HepG2 (cell line): ENCODE measurements around the gene CCL27. TPM values are rescaled to one million over a fixed set of nuclear protein-coding genes. Genes with fewer than 3 reads are reported as not detected.

ENCODE experiments used
- ATAC-seq: fragments of 200-7000 bp; cut with Tn5 transposase; 3 replicates; pipeline ENCODE4 v1.9.1; 2020; ENCODE audit warnings: mild to moderate bottlenecking, moderate library complexity
- BruUV-seq: library from RNA; stranded (reverse); fragments of 400-500 nt; replicated peaks from 2 replicates; lab custom pipeline; 2021; lab: Mats Ljungman, UMichigan
- CTCF ChIA-PET: fragments of 300-600 bp; formaldehyde crosslinking; extraction: SDS; loops from one replicate; lab custom pipeline; 2021; ENCODE audit warnings: low total read pairs, inconsistent platforms, low intra/inter-chr PET ratio; lab: Yijun Ruan, JAX
- POLR2A ChIA-PET: fragments of 350-600 bp; sonication (Branson Sonifier 250); formaldehyde crosslinking; loops from one replicate; lab custom pipeline; 2020; ENCODE audit warnings: antibody characterized with exemption, inconsistent platforms; lab: Yijun Ruan, JAX
- DNase-seq: peaks from one replicate; pipeline ENCODE4 v3.0.0-alpha.2; 2015; ENCODE audit warnings: low spot score
- FAIRE-seq: peaks from 3 replicates; lab custom pipeline; 2011; peaks lifted over from hg19 to GRCh38; lab: Jason Lieb, UNC
- H2AFZ ChIP-seq: one replicate; pipeline ENCODE4 v1.6.1; 2011; ENCODE audit warnings: low read length, inconsistent platforms
- H3K27ac ChIP-seq: fragments of 300-600 bp; 3 replicates; pipeline ENCODE4 v1.8.0; 2011; ENCODE audit warnings: mixed run types, mild to moderate bottlenecking, mixed read lengths, low read length, inconsistent platforms; ENCODE audit not compliant: insufficient read depth; ENCODE audit errors: extremely low read length
- H3K27me3 ChIP-seq, 2 experiments: fragments of 200-600 bp in 1 of 2; 2 replicates in 1 of 2; 3 replicates in 1 of 2; pipeline versions ENCODE4 v1.6.0 to v1.8.0; 2011; ENCODE audit warnings: low read length in 2 of 2, mild to moderate bottlenecking in 2 of 2, moderate library complexity in 2 of 2, inconsistent platforms in 1 of 2; ENCODE audit not compliant: insufficient read depth in 2 of 2, control insufficient read depth in 1 of 2
- H3K36me3 ChIP-seq, 2 experiments: fragments of 200-600 bp in 1 of 2; replicated peaks in 1 of 2; 2 replicates in 1 of 2; 3 replicates in 1 of 2; pipeline versions ENCODE4 v1.5.1 to v1.8.0; 2011; ENCODE audit warnings: low read length in 2 of 2, inconsistent platforms in 1 of 2; ENCODE audit not compliant: insufficient read depth in 2 of 2, control insufficient read depth in 1 of 2
- H3K4me1 ChIP-seq: 2 replicates; pipeline ENCODE4 v1.5.1; 2012; ENCODE audit warnings: low read length, inconsistent platforms; ENCODE audit not compliant: insufficient read depth
- H3K4me2 ChIP-seq: 2 replicates; pipeline ENCODE4 v1.6.0; 2011; ENCODE audit warnings: low read depth, low read length, inconsistent platforms
- H3K4me3 ChIP-seq, 3 experiments: fragments of 200-600 bp in 1 of 3; sonication (generic), shearing (Covaris generic) in 1 of 3; replicated peaks in 1 of 3; 2 replicates each; pipeline ENCODE4 v1.5.1; 2011 to 2016; ENCODE audit warnings: low read length in 3 of 3, inconsistent platforms in 2 of 3, low read depth in 2 of 3, mild to moderate bottlenecking in 2 of 3, control low read depth in 1 of 3, mixed read lengths in 1 of 3; ENCODE audit not compliant: insufficient read depth in 1 of 3
- H3K79me2 ChIP-seq: one replicate; pipeline ENCODE4 v1.6.1; 2011; ENCODE audit warnings: low read length, inconsistent platforms; ENCODE audit not compliant: insufficient read depth
- H3K9ac ChIP-seq: 2 replicates; pipeline ENCODE4 v1.6.0; 2011; ENCODE audit warnings: mild to moderate bottlenecking, low read depth, low read length, inconsistent platforms; ENCODE audit not compliant: insufficient read depth
- H3K9me3 ChIP-seq: 2 replicates; pipeline ENCODE4 v1.5.1; 2012; ENCODE audit warnings: mild to moderate bottlenecking, low read length
- H4K20me1 ChIP-seq: 2 replicates; pipeline ENCODE4 v1.6.0; 2011; ENCODE audit warnings: inconsistent platforms, mild to moderate bottlenecking, low read length, moderate library complexity; ENCODE audit not compliant: insufficient read depth
- BRD4 ChIP-seq: sonication (generic); formaldehyde crosslinking; IDR thresholded peaks from 2 replicates; pipeline ENCODE4 v1.4.0; 2020; ENCODE audit warnings: missing genetic modification reagents
- MIER3 ChIP-seq: IDR thresholded peaks from 2 replicates; pipeline ENCODE4 v1.6.1; 2016; ENCODE audit warnings: missing compliant biosample characterization, borderline replicate concordance
- SCMH1 ChIP-seq: sonication (generic); formaldehyde crosslinking; IDR thresholded peaks from 2 replicates; pipeline ENCODE4 v1.9.0; 2021; ENCODE audit warnings: missing genetic modification reagents, mild to moderate bottlenecking, borderline replicate concordance
- ZC3H13 ChIP-seq: sonication (generic); formaldehyde crosslinking; IDR thresholded peaks from 2 replicates; pipeline ENCODE4 v1.8.1; 2023; ENCODE audit warnings: mild to moderate bottlenecking, missing genetic modification reagents, moderate library complexity
- ZNF121 ChIP-seq: sonication (generic); formaldehyde crosslinking; IDR thresholded peaks from 2 replicates; pipeline ENCODE4 v1.5.0; 2020; ENCODE audit warnings: mild to moderate bottlenecking, missing genetic modification reagents
- ZNF260 ChIP-seq: sonication (generic); formaldehyde crosslinking; IDR thresholded peaks from 2 replicates; pipeline ENCODE4 v1.4.0; 2020; ENCODE audit warnings: missing genetic modification reagents, low read depth, mild to moderate bottlenecking, borderline replicate concordance
- ZSCAN12 ChIP-seq: sonication (generic); formaldehyde crosslinking; IDR thresholded peaks from 2 replicates; pipeline ENCODE4 v1.9.0; 2021; ENCODE audit warnings: mild to moderate bottlenecking, missing genetic modification reagents
- WGBS: methylation state at CpG from one replicate; pipeline ENCODE4 v1.1.6; 2017; ENCODE audit warnings: low lambda C conversion rate; 5-methylcytosine and 5-hydroxymethylcytosine counted together
- in situ Hi-C: cut with HindIII; loops from 2 replicates; pipeline ENCODE4 v1.10.0; 2017; ENCODE audit warnings: low pct_unique_long_range_greater_than_20kb; ENCODE audit not compliant: extremely low pct_ligation_motif_present
- intact Hi-C: fragments of 100-400 bp; cut with micrococcal nuclease; formaldehyde crosslinking; loops from one replicate; pipeline ENCODE4 v1.10.0; 2022; ENCODE audit not compliant: unreplicated experiment
- polyA plus RNA-seq, 8 experiments: library from polyadenylated mRNA; depleted of rRNA in 3 of 8; stranded (reverse) in 7 of 8; unstranded in 1 of 8; fragments of >200 nt; fragmentation: Illumina TruSeq in 4 of 8; extraction: Trizol in 4 of 8; gene quantifications; 2 replicates each; pipeline versions ENCODE4 v1.2.1 to v1.2.3, GENCODE V29; 2011 to 2016; ENCODE audit warnings: low read depth in 4 of 8, missing spikeins in 1 of 8, mixed read lengths in 1 of 8; ENCODE audit not compliant: insufficient read depth in 1 of 8
- total RNA-seq, 5 experiments: library from RNA; depleted of rRNA; stranded (reverse); fragments of >200 nt; fragmentation: Illumina TruSeq; extraction: Trizol; gene quantifications; 2 replicates each; pipeline ENCODE4 v1.2.3, GENCODE V29; 2016; ENCODE audit warnings: low read depth in 1 of 5
- TF ChIP-seq, protein P1 (sequence below): sonication (generic); formaldehyde crosslinking; IDR thresholded peaks from 2 replicates; pipeline ENCODE4 v1.5.0; 2020; ENCODE audit warnings: missing genetic modification reagents, mild to moderate bottlenecking, borderline replicate concordance
- TF ChIP-seq, protein P2 (sequence below): sonication (generic); formaldehyde crosslinking; conservative IDR thresholded peaks from 2 replicates; pipeline ENCODE4 v1.4.0; 2020; ENCODE audit warnings: missing genetic modification reagents

CCL27 gene
- total and polyA plus RNA-seq, 2 of the 13 experiments (the other 11 are each of a cell fraction or from before 2014, with no cell fraction given) = not detected

DNA sequence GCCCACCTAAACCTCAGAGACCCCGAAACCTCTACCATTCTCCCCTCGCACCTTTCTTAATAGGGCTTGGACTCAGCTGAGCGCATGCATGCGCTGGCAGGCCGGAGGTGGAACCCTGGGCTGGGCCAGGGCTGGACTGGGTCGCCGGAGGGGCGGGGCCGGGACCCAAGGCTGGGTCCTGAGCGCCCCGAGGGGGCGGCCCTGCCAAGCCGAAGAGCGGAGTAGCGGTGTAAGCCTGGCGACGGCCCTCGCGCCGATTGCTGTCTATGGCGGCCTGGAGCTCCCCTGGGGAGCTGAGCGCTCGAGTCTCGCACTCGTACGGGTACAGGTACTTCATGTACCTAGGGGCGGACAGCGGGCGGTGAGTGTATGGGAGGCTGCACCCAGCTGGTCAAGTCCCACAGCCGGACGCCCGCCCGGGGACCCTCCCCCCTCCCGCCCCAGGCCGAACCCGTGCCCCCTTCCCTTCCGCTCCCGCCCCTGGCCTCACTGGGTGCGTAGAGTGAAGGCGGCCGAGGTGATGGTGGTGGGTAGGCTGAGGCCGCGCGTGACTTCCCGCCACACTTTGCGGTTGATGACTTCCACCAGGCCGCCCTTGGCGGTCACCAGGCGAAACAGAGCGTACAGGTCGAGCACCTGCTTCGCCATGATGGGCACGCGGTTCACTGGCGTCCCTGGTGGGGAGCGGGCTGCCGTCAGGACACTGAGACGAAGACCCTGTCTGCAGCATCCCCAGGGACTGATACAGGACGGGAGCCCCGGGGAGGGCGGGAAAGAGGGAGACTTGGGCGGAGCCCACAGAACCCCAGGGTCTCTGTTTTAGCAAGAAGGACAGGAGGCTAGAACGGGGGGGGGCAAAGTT lies 38.9 kb downstream of the CCL27 start:
- no peak overlapping the region for H3K4me3 ChIP-seq
- no peak for FAIRE-seq
- 69% methylated on average over 39 of the region's 63 CpGs for WGBS
- H3K27me3 ChIP-seq = peaks cover 4 to 20% of the 10 kb centered on the region in 2 experiments; a peak in 3 of 5 replicates
- H3K36me3 ChIP-seq = no peaks in the 10 kb centered on the region
- POLR2A ChIA-PET = no interaction called here
- H3K9me3 ChIP-seq = no peaks in the 10 kb centered on the region
- in situ Hi-C loops = no loop called here
- DNase-seq = no peak
- intact Hi-C loops = no loop called here
- no peak for ATAC-seq
- H4K20me1 ChIP-seq = no peaks in the 10 kb centered on the region
- no peak overlapping the region for H2AFZ ChIP-seq
- TF ChIP-seq ZC3H13 (CRISPR knock-in tag) (no peak), ZNF260 (CRISPR knock-in tag) (no peak), ZSCAN12 (CRISPR knock-in tag) (no peak), SCMH1 (CRISPR knock-in tag) (no peak), ZNF121 (CRISPR knock-in tag) (no peak), MIER3 (CRISPR knock-in tag) (no peak), BRD4 (no peak)
- TF ChIP-seq, protein P1, sequence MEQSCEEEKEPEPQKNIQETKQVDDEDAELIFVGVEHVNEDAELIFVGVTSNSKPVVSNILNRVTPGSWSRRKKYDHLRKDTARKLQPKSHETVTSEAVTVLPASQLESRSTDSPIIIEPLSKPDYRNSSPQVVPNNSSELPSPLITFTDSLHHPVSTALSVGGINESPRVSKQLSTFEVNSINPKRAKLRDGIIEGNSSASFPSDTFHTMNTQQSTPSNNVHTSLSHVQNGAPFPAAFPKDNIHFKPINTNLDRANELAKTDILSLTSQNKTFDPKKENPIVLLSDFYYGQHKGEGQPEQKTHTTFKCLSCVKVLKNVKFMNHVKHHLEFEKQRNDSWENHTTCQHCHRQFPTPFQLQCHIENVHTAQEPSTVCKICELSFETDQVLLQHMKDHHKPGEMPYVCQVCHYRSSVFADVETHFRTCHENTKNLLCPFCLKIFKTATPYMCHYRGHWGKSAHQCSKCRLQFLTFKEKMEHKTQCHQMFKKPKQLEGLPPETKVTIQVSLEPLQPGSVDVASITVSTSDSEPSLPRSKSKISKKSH = no peak
- TF ChIP-seq, protein P2, sequence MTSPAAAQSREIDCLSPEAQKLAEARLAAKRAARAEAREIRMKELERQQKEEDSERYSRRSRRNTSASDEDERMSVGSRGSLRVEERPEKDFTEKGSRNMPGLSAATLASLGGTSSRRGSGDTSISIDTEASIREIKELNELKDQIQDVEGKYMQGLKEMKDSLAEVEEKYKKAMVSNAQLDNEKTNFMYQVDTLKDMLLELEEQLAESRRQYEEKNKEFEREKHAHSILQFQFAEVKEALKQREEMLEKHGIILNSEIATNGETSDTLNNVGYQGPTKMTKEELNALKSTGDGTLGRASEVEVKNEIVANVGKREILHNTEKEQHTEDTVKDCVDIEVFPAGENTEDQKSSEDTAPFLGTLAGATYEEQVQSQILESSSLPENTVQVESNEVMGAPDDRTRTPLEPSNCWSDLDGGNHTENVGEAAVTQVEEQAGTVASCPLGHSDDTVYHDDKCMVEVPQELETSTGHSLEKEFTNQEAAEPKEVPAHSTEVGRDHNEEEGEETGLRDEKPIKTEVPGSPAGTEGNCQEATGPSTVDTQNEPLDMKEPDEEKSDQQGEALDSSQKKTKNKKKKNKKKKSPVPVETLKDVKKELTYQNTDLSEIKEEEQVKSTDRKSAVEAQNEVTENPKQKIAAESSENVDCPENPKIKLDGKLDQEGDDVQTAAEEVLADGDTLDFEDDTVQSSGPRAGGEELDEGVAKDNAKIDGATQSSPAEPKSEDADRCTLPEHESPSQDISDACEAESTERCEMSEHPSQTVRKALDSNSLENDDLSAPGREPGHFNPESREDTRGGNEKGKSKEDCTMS (CRISPR knock-in tag) = no peak
- H3K4me1 ChIP-seq = peaks cover 28% of the 10 kb centered on the region
- CTCF ChIA-PET = no interaction called here
- H3K27ac ChIP-seq = no peak overlapping the region
- no peak overlapping the region for H3K4me2 ChIP-seq
- BruUV-seq = no TSS peak
- no peaks in the 10 kb centered on the region for H3K79me2 ChIP-seq
- H3K9ac ChIP-seq = no peak overlapping the region
